Measurements from ENCODE around the gene AVPR2. TPM values are rescaled to one million over a fixed set of nuclear protein-coding genes. Genes with fewer than 3 reads are reported as not detected.

The AVPR2 gene
- total and polyA plus RNA-seq, 10 of the 15 experiments (the other 5 are each of a cell fraction or from before 2014, with no cell fraction given): 0.12 to 0.37 TPM; not detected in 8

DNA sequence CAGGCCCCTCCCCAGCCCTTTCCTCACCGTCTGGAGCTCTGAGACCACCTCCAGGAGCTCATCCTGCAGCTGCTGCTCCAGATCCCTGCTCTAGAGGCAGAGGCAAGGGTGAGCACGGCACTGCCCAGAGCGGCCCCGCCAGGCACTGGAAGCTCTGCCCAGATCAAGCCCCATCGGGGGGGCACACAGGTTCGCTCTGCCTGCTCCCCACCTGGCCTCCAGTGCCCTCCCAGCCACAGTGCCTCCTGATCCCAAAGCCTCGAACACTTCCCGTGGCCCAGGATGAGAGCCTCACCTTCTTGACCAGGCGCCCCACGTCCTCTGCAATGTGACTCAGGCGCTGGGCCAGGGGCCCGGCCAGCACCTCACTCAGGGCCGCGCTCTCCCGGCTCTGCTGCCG lies 16.6 kb downstream of the AVPR2 start:
- TF ChIP-seq NBN (IDR thresholded peaks at IDR 0.05): no peak
- TF ChIP-seq, protein P1, sequence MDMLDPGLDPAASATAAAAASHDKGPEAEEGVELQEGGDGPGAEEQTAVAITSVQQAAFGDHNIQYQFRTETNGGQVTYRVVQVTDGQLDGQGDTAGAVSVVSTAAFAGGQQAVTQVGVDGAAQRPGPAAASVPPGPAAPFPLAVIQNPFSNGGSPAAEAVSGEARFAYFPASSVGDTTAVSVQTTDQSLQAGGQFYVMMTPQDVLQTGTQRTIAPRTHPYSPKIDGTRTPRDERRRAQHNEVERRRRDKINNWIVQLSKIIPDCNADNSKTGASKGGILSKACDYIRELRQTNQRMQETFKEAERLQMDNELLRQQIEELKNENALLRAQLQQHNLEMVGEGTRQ (IDR thresholded peaks at IDR 0.05; ENCODE audit: borderline replicate concordance, low read depth, low read length): no peak
- TF ChIP-seq, protein P2, sequence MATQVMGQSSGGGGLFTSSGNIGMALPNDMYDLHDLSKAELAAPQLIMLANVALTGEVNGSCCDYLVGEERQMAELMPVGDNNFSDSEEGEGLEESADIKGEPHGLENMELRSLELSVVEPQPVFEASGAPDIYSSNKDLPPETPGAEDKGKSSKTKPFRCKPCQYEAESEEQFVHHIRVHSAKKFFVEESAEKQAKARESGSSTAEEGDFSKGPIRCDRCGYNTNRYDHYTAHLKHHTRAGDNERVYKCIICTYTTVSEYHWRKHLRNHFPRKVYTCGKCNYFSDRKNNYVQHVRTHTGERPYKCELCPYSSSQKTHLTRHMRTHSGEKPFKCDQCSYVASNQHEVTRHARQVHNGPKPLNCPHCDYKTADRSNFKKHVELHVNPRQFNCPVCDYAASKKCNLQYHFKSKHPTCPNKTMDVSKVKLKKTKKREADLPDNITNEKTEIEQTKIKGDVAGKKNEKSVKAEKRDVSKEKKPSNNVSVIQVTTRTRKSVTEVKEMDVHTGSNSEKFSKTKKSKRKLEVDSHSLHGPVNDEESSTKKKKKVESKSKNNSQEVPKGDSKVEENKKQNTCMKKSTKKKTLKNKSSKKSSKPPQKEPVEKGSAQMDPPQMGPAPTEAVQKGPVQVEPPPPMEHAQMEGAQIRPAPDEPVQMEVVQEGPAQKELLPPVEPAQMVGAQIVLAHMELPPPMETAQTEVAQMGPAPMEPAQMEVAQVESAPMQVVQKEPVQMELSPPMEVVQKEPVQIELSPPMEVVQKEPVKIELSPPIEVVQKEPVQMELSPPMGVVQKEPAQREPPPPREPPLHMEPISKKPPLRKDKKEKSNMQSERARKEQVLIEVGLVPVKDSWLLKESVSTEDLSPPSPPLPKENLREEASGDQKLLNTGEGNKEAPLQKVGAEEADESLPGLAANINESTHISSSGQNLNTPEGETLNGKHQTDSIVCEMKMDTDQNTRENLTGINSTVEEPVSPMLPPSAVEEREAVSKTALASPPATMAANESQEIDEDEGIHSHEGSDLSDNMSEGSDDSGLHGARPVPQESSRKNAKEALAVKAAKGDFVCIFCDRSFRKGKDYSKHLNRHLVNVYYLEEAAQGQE (IDR thresholded peaks at IDR 0.05; ENCODE audit: low read depth, low read length): no peak
- TF ChIP-seq BCL11A (IDR thresholded peaks at IDR 0.05; ENCODE audit: low read depth, low read length): no peak
- no peak for TF ChIP-seq PML (IDR thresholded peaks at IDR 0.05; ENCODE audit: low read length)
- no peak for TF ChIP-seq GABPA (IDR thresholded peaks at IDR 0.05; ENCODE audit: low read depth)
- no peak for TF ChIP-seq FOXK2 (IDR thresholded peaks at IDR 0.05)
- TF ChIP-seq, protein P3, sequence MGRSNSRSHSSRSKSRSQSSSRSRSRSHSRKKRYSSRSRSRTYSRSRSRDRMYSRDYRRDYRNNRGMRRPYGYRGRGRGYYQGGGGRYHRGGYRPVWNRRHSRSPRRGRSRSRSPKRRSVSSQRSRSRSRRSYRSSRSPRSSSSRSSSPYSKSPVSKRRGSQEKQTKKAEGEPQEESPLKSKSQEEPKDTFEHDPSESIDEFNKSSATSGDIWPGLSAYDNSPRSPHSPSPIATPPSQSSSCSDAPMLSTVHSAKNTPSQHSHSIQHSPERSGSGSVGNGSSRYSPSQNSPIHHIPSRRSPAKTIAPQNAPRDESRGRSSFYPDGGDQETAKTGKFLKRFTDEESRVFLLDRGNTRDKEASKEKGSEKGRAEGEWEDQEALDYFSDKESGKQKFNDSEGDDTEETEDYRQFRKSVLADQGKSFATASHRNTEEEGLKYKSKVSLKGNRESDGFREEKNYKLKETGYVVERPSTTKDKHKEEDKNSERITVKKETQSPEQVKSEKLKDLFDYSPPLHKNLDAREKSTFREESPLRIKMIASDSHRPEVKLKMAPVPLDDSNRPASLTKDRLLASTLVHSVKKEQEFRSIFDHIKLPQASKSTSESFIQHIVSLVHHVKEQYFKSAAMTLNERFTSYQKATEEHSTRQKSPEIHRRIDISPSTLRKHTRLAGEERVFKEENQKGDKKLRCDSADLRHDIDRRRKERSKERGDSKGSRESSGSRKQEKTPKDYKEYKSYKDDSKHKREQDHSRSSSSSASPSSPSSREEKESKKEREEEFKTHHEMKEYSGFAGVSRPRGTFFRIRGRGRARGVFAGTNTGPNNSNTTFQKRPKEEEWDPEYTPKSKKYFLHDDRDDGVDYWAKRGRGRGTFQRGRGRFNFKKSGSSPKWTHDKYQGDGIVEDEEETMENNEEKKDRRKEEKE (IDR thresholded peaks at IDR 0.05): no peak
- TF ChIP-seq HDAC2 (IDR thresholded peaks at IDR 0.05): no peak
- Histone ChIP-seq H3K79me2 (ENCODE audit: control insufficient read depth, insufficient read depth, low read length) (peaks cover 32% of the 10 kb centered on the region), H3K4me2 (ENCODE audit: control insufficient read depth, insufficient read depth) (no peak overlapping the region), H3K9ac (ENCODE audit: control insufficient read depth, insufficient read depth, low read length) (no peak overlapping the region), H3K27me3 (replicated peaks in 1 of 2; ENCODE audit: control insufficient read depth in 2 of 2, insufficient read depth in 2 of 2, low read length in 1 of 2) (0 out of 4 replicates have a peak, but pooled peaks cover 0 to 1% of the 10 kb centered on the region in 2 experiments), H3K4me3 (no peak overlapping the region), H3K9me3 (replicated peaks; ENCODE audit: control insufficient read depth, insufficient read depth, low read length) (no peaks in the 10 kb centered on the region), H3K4me1 (ENCODE audit: control insufficient read depth, insufficient read depth, low read length) (peaks cover 9% of the 10 kb centered on the region; the same call in 1 of the 2 replicates), H3K36me3 (ENCODE audit: control insufficient read depth in 2 of 2, insufficient read depth in 2 of 2, low read length in 1 of 2) (peaks cover 0 to 3% of the 10 kb centered on the region in 2 experiments; a peak in 1 of 4 replicates), H2AFZ (ENCODE audit: control insufficient read depth, low read depth, low read length) (no peak overlapping the region), H4K20me1 (ENCODE audit: control insufficient read depth, insufficient read depth) (no peaks in the 10 kb centered on the region), H3K27ac (ENCODE audit: control insufficient read depth, insufficient read depth) (no peak overlapping the region)
- ATAC-seq (no peak), DNase-seq (ENCODE audit: low read depth, low spot score) (no peak), FAIRE-seq (no peak)
- BruUV-seq (replicated peaks): no TSS peak
- in situ Hi-C loops (cut with MboI): loop anchor here (10.0 kb wide), 1 partner anchor 64 kb away; no protein-coding TSS in a partner anchor
- ChIA-PET POLR2A (no interaction called here), RAD21 (ENCODE audit: unreplicated experiment) (no interaction called here), SMC1A (ENCODE audit: uncharacterized antibody, unreplicated experiment) (no interaction called here), CTCF (interaction anchor here (1.8 kb wide), 1 partner anchor 26 kb away, joined by 3 read pairs; no protein-coding TSS in a partner anchor)
- WGBS (ENCODE audit: insufficient coverage, insufficient replicate concordance, low lambda C conversion rate, missing lambda C conversion rate): 82% methylated on average over 12 of the region's 16 CpGs
- intact Hi-C loops (cut with micrococcal nuclease; ENCODE audit: unreplicated experiment): no loop called here
